GM12878 (cell line): ENCODE results near the gene DCPS. TPM values are rescaled to one million over a fixed set of nuclear protein-coding genes. Genes with fewer than 3 reads are reported as not detected.

Source experiments
- BACH1 ChIP-seq: fragments of 450-650 bp; IDR thresholded peaks from 2 replicates; pipeline ENCODE4 v1.6.1; 2017; ENCODE audit warnings: mild to moderate bottlenecking, borderline replicate concordance
- EED ChIP-seq: sonication (generic); IDR thresholded peaks from 2 replicates; pipeline ENCODE4 v1.6.1; 2016; ENCODE audit warnings: antibody characterized with exemption, low read depth
- ESRRA ChIP-seq: IDR thresholded peaks from 2 replicates; pipeline ENCODE4 v1.6.1; 2012; ENCODE audit warnings: mild to moderate bottlenecking, low read length, improper control_type of control experiment
- HCFC1 ChIP-seq: fragments of 150-350 bp; IDR thresholded peaks from 2 replicates; pipeline ENCODE4 v1.6.1; 2014; ENCODE audit warnings: low read length
- NFYA ChIP-seq: IDR thresholded peaks from 2 replicates; pipeline ENCODE4 v1.6.1; 2011; ENCODE audit warnings: low read depth, mild to moderate bottlenecking, low read length, improper control_type of control experiment, borderline replicate concordance
- NRF1 ChIP-seq: conservative IDR thresholded peaks from 2 replicates; pipeline ENCODE4 v1.6.1; 2011; ENCODE audit warnings: mild to moderate bottlenecking, low read depth, low read length, improper control_type of control experiment
- RAD21 ChIP-seq: IDR thresholded peaks from 2 replicates; pipeline ENCODE4 v1.6.1; 2011; ENCODE audit warnings: mild to moderate bottlenecking, low read depth, low read length, moderate library complexity; ENCODE audit not compliant: insufficient read depth
- STAT1 ChIP-seq: fragments of 450-650 bp; conservative IDR thresholded peaks from 2 replicates; pipeline ENCODE4 v1.6.1; 2014; ENCODE audit warnings: antibody characterized with exemption, mild to moderate bottlenecking
- YBX1 ChIP-seq: fragments of 450-650 bp; IDR thresholded peaks from 2 replicates; pipeline ENCODE4 v1.6.1; 2016; ENCODE audit warnings: antibody characterized with exemption
- ZNF24 ChIP-seq: fragments of 450-650 bp; IDR thresholded peaks from 2 replicates; pipeline ENCODE4 v1.6.1; 2017; ENCODE audit warnings: antibody characterized with exemption, mild to moderate bottlenecking
- polyA plus RNA-seq, 11 experiments: library from polyadenylated mRNA; depleted of rRNA in 4 of 11; unstranded in 6 of 11; stranded (reverse) in 5 of 11; fragments of >200 nt; fragmentation: Nextera tagmentation in 4 of 11; fragmentation: Illumina TruSeq in 1 of 11; extraction: Ambion mirVana in 4 of 11; extraction: Trizol in 1 of 11; gene quantifications; 1 replicate in 1 of 11; 2 replicates in 10 of 11; pipeline versions ENCODE4 v1.2.1 to v1.2.3, GENCODE V29; 2011 to 2016; ENCODE audit warnings: inconsistent platforms in 2 of 11, missing spikeins in 2 of 11, low read depth in 1 of 11
- total RNA-seq, 4 experiments: library from RNA; depleted of rRNA in 3 of 4; stranded (reverse); fragments of >200 nt in 3 of 4; fragmentation: Illumina TruSeq in 1 of 4; extraction: Trizol in 1 of 4; gene quantifications; 2 replicates each; pipeline versions ENCODE4 v1.2.1 to v1.2.3, GENCODE V29; 2013 to 2021
- TF ChIP-seq, protein P1 (sequence below): fragments of 450-650 bp; IDR thresholded peaks from 2 replicates; pipeline ENCODE4 v1.6.1; 2017; ENCODE audit warnings: mild to moderate bottlenecking
- TF ChIP-seq, protein P2 (sequence below): fragments of 150-350 bp; IDR thresholded peaks from 2 replicates; pipeline ENCODE4 v1.6.1; 2016; ENCODE audit warnings: low read depth, low read length
- TF ChIP-seq, protein P3 (sequence below): fragments of 450-650 bp; IDR thresholded peaks from 2 replicates; pipeline ENCODE4 v1.6.1; 2017; ENCODE audit warnings: mild to moderate bottlenecking, low read depth, inconsistent platforms; ENCODE audit not compliant: poor library complexity, severe bottlenecking
- TF ChIP-seq, protein P4 (sequence below): fragments of 450-650 bp; IDR thresholded peaks from 2 replicates; pipeline ENCODE4 v1.6.1; 2016; ENCODE audit warnings: mild to moderate bottlenecking
- TF ChIP-seq, protein P5 (sequence below): fragments of 150-350 bp; IDR thresholded peaks from 2 replicates; pipeline ENCODE4 v1.6.1; 2014; ENCODE audit warnings: mild to moderate bottlenecking, low read depth, low read length
- TF ChIP-seq, protein P6 (sequence below): fragments of 450-650 bp; IDR thresholded peaks from 2 replicates; pipeline ENCODE4 v1.6.1; 2017; ENCODE audit warnings: low read depth, mild to moderate bottlenecking, moderate library complexity

DCPS gene
- total and polyA plus RNA-seq, 10 of the 15 experiments (the other 5 are each of a cell fraction or from before 2014, with no cell fraction given), result 23.5 to 101 (median 67.4) TPM

DNA sequence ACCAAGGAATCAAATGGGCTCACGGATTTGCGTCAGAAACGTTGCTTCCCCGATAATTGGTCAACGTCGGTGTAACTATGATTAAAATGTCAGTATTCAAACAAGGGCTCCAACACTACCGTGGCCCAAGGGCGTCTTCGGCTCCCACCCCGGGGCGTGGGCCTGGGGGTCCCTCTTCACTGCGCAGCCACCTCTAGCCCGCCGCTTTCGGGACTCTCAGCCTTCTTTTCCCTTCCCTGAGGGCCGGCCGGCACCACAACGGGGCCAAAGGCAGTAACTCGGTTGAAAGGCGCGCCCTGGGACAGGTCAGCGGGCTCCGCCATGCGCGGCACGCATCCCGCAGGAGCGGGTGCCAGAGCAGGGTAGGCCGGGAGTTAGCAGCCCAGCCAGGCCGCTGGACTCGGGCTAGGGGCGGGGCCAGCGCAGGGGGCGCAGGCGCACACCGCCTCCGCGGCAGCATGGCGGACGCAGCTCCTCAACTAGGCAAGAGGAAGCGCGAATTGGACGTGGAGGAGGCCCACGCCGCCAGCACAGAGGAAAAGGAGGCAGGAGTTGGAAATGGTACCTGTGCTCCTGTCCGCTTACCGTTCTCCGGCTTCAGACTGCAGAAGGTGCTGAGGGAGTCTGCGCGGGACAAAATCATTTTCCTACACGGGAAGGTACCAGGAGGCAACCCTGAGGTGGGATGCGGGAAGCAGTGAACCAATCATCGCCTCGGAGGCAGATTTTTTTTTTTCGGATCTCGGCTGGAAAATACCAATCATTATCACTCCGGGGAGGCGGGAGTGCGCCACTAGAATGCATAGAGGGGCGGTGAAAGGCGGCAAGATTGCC lies at the start of gene DCPS (continued):
- TF ChIP-seq, protein P1, sequence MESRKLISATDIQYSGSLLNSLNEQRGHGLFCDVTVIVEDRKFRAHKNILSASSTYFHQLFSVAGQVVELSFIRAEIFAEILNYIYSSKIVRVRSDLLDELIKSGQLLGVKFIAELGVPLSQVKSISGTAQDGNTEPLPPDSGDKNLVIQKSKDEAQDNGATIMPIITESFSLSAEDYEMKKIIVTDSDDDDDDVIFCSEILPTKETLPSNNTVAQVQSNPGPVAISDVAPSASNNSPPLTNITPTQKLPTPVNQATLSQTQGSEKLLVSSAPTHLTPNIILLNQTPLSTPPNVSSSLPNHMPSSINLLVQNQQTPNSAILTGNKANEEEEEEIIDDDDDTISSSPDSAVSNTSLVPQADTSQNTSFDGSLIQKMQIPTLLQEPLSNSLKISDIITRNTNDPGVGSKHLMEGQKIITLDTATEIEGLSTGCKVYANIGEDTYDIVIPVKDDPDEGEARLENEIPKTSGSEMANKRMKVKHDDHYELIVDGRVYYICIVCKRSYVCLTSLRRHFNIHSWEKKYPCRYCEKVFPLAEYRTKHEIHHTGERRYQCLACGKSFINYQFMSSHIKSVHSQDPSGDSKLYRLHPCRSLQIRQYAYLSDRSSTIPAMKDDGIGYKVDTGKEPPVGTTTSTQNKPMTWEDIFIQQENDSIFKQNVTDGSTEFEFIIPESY, result no peak
- peak; percentile 70 for TF ChIP-seq NRF1
- TF ChIP-seq ZNF24, result no peak
- peak; percentile 78; the same call in 1 of the 2 replicates for TF ChIP-seq EED
- TF ChIP-seq STAT1, result 0 out of 2 replicates have a peak, but pooled peaks have one; percentile 53
- no peak for TF ChIP-seq YBX1
- no peak for TF ChIP-seq NFYA
- TF ChIP-seq, protein P2, sequence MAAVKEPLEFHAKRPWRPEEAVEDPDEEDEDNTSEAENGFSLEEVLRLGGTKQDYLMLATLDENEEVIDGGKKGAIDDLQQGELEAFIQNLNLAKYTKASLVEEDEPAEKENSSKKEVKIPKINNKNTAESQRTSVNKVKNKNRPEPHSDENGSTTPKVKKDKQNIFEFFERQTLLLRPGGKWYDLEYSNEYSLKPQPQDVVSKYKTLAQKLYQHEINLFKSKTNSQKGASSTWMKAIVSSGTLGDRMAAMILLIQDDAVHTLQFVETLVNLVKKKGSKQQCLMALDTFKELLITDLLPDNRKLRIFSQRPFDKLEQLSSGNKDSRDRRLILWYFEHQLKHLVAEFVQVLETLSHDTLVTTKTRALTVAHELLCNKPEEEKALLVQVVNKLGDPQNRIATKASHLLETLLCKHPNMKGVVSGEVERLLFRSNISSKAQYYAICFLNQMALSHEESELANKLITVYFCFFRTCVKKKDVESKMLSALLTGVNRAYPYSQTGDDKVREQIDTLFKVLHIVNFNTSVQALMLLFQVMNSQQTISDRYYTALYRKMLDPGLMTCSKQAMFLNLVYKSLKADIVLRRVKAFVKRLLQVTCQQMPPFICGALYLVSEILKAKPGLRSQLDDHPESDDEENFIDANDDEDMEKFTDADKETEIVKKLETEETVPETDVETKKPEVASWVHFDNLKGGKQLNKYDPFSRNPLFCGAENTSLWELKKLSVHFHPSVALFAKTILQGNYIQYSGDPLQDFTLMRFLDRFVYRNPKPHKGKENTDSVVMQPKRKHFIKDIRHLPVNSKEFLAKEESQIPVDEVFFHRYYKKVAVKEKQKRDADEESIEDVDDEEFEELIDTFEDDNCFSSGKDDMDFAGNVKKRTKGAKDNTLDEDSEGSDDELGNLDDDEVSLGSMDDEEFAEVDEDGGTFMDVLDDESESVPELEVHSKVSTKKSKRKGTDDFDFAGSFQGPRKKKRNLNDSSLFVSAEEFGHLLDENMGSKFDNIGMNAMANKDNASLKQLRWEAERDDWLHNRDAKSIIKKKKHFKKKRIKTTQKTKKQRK, result no peak
- TF ChIP-seq BACH1, result peak; percentile 82; the same call in 1 of the 2 replicates
- TF ChIP-seq, protein P3, sequence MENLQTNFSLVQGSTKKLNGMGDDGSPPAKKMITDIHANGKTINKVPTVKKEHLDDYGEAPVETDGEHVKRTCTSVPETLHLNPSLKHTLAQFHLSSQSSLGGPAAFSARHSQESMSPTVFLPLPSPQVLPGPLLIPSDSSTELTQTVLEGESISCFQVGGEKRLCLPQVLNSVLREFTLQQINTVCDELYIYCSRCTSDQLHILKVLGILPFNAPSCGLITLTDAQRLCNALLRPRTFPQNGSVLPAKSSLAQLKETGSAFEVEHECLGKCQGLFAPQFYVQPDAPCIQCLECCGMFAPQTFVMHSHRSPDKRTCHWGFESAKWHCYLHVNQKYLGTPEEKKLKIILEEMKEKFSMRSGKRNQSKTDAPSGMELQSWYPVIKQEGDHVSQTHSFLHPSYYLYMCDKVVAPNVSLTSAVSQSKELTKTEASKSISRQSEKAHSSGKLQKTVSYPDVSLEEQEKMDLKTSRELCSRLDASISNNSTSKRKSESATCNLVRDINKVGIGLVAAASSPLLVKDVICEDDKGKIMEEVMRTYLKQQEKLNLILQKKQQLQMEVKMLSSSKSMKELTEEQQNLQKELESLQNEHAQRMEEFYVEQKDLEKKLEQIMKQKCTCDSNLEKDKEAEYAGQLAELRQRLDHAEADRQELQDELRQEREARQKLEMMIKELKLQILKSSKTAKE, result no peak
- no peak for TF ChIP-seq RAD21
- 0 out of 2 replicates have a peak, but pooled peaks have one; percentile 73 for TF ChIP-seq ESRRA
- 0 out of 2 replicates have a peak, but pooled peaks have one; percentile 11 for TF ChIP-seq HCFC1
- TF ChIP-seq, protein P4, sequence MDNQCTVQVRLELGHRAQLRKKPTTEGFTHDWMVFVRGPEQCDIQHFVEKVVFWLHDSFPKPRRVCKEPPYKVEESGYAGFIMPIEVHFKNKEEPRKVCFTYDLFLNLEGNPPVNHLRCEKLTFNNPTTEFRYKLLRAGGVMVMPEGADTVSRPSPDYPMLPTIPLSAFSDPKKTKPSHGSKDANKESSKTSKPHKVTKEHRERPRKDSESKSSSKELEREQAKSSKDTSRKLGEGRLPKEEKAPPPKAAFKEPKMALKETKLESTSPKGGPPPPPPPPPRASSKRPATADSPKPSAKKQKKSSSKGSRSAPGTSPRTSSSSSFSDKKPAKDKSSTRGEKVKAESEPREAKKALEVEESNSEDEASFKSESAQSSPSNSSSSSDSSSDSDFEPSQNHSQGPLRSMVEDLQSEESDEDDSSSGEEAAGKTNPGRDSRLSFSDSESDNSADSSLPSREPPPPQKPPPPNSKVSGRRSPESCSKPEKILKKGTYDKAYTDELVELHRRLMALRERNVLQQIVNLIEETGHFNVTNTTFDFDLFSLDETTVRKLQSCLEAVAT, result 0 out of 2 replicates have a peak, but pooled peaks have one; percentile 21
- TF ChIP-seq, protein P5, sequence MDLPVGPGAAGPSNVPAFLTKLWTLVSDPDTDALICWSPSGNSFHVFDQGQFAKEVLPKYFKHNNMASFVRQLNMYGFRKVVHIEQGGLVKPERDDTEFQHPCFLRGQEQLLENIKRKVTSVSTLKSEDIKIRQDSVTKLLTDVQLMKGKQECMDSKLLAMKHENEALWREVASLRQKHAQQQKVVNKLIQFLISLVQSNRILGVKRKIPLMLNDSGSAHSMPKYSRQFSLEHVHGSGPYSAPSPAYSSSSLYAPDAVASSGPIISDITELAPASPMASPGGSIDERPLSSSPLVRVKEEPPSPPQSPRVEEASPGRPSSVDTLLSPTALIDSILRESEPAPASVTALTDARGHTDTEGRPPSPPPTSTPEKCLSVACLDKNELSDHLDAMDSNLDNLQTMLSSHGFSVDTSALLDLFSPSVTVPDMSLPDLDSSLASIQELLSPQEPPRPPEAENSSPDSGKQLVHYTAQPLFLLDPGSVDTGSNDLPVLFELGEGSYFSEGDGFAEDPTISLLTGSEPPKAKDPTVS, result no peak
- TF ChIP-seq, protein P6, sequence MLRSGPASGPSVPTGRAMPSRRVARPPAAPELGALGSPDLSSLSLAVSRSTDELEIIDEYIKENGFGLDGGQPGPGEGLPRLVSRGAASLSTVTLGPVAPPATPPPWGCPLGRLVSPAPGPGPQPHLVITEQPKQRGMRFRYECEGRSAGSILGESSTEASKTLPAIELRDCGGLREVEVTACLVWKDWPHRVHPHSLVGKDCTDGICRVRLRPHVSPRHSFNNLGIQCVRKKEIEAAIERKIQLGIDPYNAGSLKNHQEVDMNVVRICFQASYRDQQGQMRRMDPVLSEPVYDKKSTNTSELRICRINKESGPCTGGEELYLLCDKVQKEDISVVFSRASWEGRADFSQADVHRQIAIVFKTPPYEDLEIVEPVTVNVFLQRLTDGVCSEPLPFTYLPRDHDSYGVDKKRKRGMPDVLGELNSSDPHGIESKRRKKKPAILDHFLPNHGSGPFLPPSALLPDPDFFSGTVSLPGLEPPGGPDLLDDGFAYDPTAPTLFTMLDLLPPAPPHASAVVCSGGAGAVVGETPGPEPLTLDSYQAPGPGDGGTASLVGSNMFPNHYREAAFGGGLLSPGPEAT, result peak; percentile 79
